Stimulated activated CD4-positive, alpha-beta T cell treated with anti-CD3 and anti-CD28 coated beads, Interleukin-1b, Interleukin-23, amount 100 ng/mL, for 1 hour (primary cell): ENCODE results near the gene DUSP11.
A peak's percentile ranks its signal among the peaks of the same experiment; 100 is the strongest.
"Not testable (repeated sequence)": the region's sequence is repeated elsewhere in the genome, so short reads cannot be mapped to it uniquely, and the experiment has no call there.

Experiments
- DNase-seq, 2 donors: peaks; one replicate each; pipeline ENCODE4 v3.0.0-alpha.2; 2020; ENCODE audit warnings: low read depth in 2 of 2

DUSP11 gene

DNA sequence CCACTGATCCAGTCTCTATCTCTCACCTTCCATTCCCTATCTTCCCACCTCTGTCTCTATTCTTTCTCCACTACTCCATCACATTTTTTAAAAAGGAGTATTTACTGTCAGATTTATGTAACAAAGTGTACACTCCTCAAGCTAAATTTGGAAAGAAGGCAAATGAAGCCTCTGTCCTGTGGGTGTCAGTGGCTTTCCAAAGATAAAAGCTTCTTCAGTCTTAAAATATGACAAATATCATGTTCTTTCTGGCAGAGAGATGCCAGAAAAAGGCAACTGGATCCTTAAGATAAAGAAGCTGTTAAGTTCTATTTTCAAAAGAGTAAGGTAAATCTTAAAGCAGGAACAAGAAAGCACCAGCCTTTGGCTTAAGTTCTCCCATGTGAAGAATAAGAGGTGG is 7.1 kb downstream of the DUSP11 start:
- DNase-seq, result no peak

GRCh38 chr2:73770725-73771124 is 9.2 kb downstream of the DUSP11 start:
- DNase-seq, result no peak

DNA sequence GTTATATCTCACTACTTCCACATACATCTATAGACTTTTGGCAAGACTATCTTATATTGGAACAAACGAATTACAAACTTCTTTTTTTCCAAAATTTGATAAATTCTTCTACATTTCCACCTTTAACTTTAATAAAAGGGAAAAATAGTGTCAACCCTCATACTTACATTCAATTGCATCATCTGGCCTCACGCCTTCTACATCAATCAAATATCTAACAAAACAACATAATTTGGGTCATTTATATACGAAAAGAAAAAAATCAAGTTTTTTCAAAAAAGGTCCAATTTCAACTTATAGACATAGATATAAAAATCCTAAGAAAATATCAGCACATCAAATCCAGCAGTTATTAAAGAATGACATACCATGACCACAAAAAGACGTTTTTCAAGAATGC is 12.9 kb downstream of the DUSP11 start:
- no peak for DNase-seq

- no peak for DNase-seq
Observed at GRCh38 chr2:73766349-73766748, 13.6 kb downstream of the DUSP11 start.

- no peak for DNase-seq
Observed at GRCh38 chr2:73764945-73765344, 15.0 kb downstream of the DUSP11 start.

DNA sequence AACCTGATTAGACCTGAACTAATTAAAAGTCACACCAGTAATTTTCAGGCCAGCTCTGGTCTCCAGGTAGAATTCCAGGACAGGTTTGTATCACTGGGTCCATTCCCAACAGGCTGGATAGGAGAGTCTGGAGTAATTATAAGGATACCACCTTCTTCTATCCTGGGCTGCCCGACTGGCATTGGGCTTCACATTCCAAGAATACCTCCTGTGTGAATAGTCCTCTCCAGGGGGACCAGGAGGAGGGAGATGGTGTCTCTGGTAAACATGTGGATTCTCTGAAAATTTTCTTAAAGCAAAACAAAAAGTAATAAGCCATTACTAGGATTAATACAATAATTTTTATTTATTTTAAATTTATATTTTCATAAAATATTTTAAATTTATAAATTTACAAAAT is 17.3 kb downstream of the DUSP11 start:
- no peak for DNase-seq

DNA sequence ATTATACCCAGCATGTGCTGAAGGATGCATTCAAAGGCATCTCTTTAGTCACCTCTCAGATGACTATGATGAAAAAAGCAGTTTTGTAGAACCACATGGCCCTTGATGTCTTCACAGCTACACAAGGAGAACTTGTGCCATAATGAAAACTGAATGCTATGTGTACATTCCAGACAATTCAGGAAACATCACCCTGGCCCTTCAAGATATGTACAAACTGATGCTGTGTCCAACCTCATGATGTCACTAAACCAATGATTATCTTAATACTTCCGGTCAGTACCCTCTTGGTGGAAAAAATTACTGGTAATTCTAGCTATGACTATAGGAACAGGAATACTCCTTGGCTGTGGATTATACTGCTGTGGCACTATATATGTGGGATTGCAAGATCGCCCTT is 20.0 kb downstream of the DUSP11 start:
- DNase-seq, result no peak

DNA sequence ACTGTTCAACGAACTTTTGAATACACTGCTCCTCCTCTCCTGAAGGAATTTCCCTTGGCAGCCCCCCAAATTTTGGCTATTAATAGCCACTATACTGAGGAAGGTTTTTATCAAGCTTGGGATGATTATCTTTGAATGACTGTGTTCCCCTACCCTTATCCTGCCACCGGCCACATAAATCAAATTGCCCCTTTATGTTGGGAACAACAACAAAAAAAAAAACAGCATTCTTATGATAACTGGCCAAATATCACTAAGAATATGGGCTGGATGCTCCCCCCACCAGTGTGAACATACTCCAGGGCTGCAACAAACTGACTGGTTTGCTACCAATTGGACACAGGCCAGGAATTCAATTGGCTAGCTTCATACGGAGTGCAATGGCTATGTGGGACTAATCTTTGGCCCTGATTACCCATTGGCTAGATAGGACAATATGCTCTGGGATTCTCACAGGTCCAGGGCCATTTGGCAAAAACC is 20.6 kb downstream of the DUSP11 start:
- no peak for DNase-seq

DNA sequence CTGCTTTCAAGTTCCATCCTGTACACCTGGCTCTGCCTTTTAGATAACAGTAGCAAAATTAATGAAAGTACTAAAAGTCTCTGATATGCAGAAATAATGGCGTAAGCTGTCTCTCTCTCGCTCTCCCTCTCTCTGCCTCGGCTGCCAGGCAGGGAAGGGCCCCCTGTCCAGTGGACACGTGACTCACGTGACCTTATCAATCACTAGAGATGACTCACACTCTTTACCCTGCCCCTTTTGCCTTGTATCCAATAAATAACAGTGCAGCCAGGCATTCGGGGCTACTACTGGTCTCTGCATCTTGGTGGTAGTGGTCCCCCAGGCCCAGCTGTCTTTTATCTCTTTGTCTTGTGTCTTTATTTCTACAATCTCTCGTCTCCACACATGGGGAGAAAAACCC is 25.6 kb downstream of the DUSP11 start:
- DNase-seq, result not testable (repeated sequence)

DNA sequence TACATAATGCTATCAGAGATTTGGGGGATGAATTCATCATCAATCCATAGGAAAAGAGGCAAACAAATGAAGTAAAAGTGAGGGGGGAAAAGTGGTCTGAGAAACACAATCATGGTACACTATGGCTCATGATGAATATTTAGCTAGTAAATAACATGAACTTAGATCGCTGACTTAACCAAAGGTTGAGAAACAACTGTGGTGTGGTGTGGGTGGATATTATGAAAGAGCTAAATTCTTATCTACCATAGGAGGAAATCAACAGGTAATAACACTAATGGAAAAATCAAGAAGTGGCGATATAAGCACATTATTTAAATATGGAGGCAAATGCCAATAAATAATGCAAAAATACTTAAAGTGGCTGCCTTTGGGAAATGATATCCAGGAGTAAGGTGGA is 30.6 kb downstream of the DUSP11 start:
- no peak for DNase-seq

GRCh38 chr2:73746877-73747208 is 33.1 kb downstream of the DUSP11 start:
- no peak for DNase-seq

DNA sequence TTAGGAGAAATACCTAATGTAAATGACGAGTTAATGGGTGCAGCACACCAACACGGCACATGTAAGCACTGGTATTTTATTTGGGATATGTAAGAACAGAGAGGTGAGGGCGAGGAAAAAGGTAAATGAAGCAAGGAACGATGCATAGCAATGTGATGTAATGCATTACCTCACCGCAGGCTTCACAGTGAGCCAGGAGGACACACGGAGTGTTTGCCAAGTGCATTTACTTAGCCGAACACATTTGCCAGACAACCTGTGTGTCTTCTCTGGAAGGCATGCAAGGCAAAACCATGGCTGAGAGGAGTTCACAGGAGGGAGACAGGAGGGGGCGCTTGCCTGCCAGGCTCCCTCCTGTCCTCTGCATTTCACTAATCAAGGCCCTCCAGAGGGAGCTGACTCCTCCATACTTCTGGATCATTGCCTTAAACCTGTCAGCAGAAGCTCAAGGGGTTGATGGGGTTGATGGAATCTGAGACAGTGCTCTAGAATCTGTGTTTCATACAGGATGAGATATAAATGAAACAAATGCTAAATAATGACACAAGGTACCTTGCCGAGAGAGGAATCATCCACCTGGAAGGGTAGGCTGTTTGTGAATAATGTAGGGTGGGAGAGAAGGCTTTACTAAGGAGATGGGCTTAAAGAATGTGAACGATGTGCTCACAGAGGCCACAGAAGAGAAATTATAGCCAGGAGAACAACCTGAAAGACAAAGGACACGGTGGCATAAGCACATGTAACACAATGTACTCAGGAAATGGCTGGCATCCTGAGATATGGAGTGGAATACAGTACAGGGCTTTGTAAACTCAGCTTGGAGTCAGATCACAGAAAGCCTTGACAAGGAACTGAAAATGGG is 33.7 kb downstream of the DUSP11 start:
- DNase-seq, result no peak

- DNase-seq, result no peak
Observed at GRCh38 chr2:73740767-73741166, 39.1 kb downstream of the DUSP11 start.

- DNase-seq, result no peak
Observed at GRCh38 chr2:73739101-73739500, 40.8 kb downstream of the DUSP11 start.

- peak; percentile 82 to 87 for DNase-seq
Observed at GRCh38 chr2:73736855-73737779, 42.8 kb downstream of the DUSP11 start, which contains the start of gene TPRKB. Gene TPRKB, minus strand, starts transcription at chr2:73737345. Its CDS starts 2,776 bp downstream, at chr2:73734569.

DNA sequence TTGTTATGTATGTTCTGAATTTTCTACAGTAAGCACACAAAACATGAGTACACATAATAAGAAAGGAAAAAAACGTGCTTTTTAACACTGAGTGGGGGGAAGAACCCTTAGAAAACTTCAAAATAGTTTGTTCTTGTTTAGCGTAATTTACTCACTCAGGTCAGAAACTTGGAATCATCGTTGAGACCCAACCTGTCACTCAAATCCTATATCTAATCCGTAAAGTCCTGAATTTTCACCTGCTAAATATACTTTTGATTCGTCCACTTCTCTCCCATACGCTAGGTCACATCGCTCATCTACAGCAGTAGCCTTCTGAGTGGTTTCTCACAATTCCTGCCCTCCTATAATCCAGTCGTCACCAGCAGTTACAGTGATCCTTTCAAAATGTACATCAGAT is 43.5 kb downstream of the DUSP11 start:
- DNase-seq, result no peak

DNA sequence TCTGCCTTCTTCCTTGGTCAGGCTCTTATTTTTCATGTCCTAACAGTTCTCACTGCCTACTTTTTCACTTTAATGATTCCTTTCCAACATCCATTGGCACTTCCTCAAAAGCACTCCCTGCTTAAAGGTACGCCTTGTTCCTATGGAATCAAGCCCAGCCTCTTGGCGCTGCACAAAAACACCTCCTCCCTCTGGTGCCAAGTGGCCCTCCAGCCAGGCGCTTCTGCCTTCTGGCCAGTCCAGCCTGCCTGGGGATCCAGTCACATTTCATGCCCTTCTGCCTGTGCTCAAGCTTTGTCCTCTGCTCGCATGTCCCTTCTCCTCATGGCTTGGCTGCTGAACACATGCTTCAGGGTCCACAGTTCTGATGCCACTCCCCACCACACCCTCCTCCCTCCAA is 49.1 kb downstream of the DUSP11 start:
- no peak for DNase-seq

DNA sequence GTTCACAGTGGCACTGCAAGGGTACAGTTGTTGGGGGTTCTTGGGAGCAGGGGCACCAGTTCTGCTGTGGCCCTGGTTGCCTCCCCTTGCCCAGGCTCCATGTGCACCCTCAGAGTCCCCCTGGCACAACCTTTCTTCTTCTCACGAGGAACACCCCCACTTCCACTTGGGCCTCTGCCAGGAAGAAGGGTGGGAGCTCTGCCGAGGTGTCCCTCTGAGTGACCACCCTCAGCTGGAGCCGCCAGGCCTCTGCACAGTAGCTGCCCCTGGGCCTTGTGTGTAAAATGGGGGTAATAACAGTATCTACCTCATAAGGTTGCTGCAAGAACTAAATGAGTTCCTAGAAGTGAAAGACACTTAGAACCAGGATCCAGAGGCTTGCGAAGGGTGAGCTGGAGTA is 51.2 kb downstream of the DUSP11 start:
- no peak for DNase-seq

- no peak for DNase-seq
Observed at GRCh38 chr2:73728043-73728442, 51.9 kb downstream of the DUSP11 start.

DNA sequence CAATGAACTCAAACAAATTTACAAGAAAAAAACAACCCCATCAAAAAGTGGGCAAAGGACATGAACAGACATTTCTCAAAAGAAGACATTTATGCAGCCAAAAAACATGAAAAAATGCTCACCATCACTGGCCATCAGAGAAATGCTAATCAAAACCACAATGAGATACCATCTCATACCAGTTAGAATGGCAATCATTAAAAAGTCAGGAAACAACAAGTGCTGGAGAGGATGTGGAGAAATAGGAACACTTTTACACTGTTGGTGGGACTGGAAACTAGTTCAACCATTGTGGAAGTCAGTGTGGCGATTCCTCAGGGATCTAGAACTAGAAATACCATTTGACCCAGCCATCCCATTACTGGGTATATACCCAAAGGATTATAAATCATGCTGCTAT is 53.2 kb downstream of the DUSP11 start:
- DNase-seq, result not testable (repeated sequence)

DNA sequence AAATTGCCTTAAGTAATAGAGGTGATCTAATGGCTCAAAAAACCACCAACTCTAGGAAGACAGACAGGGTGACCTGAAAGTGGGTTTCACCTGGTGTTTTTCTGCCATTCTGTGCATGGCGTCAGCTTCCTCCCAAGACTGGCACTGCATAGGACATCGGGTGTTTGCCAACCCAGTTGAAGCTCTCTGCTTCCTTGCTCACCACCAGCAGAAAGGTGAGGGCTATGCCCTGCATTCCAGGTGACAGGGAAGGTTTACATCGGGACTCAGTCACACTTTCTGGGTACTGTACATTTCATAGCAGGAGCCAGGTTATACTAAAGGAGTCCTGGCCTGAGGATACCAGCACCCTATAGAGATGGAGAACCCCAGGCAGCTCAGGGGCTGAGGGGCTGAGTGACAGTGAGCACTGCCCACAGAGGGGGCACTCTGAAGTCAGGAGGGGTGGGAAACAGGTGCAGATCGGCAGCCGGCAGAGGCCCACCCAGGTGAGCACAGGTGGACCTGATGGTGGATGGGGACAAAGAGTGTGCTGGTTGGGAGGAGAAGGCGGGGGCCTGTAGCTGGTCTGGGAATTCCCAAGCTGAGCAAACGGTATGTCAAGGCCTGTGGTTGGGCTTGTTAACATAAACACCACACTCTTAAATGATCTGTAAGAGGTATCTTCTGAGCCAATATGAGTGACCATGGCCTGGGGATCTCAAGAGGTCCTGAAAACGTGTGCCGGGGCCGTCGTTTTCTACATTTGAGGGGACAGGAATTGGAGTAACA is 60.9 kb downstream of the DUSP11 start:
- DNase-seq, result no peak

GRCh38 chr2:73718421-73718820 is 61.5 kb downstream of the DUSP11 start:
- no peak for DNase-seq
